Activated CD8-positive, alpha-beta memory T cell treated with anti-CD3 and anti-CD28 coated beads for 1 hour (primary cell): Measurements from ENCODE around the gene TPBGL.

Experiments
- DNase-seq, 2 donors: peaks; one replicate each; pipeline ENCODE4 v3.0.0-alpha.2; 2020; ENCODE audit warnings: low read depth in 1 of 2; ENCODE audit errors: extremely low read depth in 1 of 2

The TPBGL gene, protein sequence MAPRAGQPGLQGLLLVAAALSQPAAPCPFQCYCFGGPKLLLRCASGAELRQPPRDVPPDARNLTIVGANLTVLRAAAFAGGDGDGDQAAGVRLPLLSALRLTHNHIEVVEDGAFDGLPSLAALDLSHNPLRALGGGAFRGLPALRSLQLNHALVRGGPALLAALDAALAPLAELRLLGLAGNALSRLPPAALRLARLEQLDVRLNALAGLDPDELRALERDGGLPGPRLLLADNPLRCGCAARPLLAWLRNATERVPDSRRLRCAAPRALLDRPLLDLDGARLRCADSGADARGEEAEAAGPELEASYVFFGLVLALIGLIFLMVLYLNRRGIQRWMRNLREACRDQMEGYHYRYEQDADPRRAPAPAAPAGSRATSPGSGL

DNA sequence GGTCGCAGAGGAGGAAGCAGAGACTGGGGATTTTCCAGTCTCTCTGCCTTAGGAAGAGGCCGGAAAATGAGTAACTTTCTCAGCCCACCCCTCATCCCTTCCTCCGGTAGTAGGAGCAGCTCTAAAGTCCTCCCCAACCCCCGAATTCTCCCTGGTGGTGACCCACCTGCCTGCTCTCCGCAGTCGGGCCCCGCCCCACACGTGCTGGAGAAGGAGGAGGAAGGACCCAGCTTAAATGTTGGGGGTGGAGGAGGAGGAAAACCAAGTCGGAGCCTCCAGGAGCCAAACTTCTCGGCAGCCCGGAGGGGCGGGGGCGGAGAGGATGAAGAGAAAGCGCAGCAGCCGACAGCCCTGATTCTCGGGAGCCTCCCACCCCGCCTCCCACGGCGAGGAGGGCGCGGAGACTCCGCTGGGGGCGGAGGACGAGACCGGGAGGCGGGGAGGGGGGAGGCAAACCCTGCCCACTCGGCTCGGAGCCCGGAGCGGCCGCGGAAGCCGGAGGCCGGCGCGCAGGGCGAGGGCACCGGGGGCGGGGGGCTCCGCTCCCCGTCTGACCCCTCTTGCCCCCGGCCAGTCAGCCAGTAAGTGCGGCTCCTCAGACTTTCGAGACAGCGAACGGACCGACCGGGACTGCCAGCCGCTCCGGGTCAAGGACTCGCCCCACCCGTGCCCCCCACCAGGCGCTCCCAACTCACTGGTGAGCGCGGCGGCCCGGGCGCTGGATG, at the start of gene TPBGL:
Gene TPBGL (plus strand): TSS at position 464 of the 725 bp plus-strand sequence. CDS start 276 bp downstream, outside the sequence.
- no peak for DNase-seq

DNA sequence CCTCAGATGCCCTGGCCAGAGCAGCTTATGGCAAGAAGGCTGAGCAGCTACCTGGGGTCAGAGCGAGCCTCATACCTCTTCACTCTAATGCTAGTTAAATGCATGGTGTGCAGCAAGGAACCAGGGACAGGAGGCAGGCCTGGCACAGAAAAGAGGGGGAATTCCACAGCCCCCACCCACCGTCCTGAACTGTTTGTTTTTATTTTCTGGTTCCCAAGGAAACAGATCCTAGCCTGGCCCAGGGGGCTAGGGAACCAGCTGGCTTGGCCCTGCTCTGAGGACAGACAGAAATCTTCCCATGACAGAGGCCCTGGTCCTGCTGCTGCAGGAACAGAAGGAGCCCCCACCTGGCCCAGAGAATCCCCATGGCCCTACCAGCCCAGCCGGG, 49.2 kb upstream of the TPBGL start:
- no peak for DNase-seq

DNA sequence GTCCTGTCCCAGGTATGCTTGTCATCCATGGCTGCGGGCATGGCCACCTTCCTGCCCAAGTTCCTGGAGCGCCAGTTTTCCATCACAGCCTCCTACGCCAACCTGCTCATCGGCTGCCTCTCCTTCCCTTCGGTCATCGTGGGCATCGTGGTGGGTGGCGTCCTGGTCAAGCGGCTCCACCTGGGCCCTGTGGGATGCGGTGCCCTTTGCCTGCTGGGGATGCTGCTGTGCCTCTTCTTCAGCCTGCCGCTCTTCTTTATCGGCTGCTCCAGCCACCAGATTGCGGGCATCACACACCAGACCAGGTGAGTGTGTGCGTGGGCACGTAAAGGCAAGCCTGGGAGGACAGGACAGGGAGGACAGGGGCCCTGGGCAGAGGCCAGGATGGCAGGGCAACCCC, 47.3 kb upstream of the TPBGL start:
- DNase-seq, result no peak

DNA sequence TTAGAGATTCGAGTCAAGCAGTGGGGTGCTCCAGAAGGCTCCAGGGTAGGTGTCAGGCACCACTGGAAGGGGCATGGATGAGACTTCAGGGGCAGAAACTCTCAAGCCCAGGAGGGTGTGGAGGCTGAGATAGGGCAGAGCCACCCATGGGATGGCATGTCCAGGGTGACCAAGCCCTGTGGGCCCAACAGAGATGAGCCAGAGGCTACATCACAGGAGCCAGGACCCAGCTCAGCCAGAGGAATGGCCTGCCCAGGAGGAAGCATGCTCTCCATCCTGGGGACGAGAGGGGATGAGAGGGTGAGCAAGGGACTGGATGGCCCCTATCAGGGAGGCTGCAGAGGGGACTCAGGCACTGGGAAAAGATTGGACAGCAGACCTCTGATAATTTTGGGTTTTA, 46.9 kb upstream of the TPBGL start:
- no peak for DNase-seq

DNA sequence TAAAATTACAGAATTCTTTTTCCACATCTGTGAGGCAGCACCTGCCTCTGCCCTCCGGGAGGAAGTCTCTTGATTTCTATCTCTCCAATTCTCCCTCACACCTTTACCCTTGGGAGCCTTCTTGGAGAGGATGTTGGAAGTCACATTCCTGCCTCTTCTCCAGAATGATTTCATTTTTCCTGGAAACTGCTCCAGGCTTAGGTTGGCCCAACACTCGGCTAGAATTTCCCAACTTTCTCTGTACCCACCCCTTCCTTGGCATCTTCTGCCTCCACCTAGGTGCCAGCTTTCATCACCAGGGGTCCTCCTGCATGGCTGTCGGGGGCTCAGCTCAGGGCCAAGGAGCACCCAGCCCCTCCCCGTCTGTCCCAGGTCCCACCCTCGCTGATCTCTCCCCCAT, 46.4 kb upstream of the TPBGL start:
- DNase-seq, result no peak

DNA sequence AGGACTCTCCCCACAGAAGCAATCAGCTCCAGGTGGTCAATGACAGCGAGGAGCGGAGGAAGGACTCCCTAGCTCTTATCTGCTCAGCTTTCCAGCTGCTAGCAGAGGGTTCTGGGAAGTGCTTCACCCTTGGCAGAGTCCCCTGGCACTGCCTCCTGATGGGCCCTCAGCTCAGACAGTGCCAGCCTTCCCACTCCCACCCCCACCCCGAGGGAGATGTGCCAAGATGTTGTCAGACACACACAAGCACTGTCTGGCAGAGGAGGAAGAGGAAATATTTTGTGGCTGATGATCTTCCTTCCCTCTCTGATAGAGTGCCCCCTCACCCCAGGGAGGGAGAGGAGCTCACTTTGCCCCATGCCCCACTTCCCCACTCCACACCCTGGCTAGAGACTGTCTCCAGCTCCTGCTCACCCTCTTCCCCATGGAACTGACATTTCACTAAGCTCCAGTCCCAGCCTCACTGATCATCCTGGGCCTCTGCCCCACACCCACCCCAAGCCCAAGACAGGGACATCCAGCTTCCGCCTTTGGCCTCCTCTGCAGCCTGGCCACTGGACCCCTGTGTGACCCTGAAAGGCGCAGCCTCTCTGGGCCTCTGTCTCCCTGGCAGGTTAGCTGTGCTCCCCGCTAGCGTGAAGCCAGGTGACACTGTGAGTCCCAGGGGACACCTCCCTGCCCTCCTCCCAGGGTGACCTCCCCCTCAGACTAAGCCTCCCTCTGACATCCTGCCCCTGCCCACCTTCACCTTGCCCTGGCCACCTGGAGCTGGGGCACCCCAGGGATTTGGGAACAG, 45.2 kb upstream of the TPBGL start:
- DNase-seq, result no peak

DNA sequence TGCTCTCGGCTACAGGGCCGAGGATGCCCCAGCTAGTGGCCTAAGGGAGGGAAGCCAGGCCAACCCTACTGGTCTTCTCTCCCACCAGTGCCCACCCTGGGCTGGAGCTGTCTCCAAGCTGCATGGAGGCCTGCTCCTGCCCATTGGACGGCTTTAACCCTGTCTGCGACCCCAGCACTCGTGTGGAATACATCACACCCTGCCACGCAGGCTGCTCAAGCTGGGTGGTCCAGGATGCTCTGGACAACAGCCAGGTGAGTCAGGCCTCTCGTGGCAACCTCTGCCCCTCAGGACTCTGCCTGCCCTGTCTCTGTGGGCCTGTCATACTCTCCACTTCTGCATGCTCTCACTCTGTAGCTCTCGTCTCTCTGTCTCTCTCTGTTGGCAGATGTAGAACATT, 44.1 kb upstream of the TPBGL start:
- no peak for DNase-seq

DNA sequence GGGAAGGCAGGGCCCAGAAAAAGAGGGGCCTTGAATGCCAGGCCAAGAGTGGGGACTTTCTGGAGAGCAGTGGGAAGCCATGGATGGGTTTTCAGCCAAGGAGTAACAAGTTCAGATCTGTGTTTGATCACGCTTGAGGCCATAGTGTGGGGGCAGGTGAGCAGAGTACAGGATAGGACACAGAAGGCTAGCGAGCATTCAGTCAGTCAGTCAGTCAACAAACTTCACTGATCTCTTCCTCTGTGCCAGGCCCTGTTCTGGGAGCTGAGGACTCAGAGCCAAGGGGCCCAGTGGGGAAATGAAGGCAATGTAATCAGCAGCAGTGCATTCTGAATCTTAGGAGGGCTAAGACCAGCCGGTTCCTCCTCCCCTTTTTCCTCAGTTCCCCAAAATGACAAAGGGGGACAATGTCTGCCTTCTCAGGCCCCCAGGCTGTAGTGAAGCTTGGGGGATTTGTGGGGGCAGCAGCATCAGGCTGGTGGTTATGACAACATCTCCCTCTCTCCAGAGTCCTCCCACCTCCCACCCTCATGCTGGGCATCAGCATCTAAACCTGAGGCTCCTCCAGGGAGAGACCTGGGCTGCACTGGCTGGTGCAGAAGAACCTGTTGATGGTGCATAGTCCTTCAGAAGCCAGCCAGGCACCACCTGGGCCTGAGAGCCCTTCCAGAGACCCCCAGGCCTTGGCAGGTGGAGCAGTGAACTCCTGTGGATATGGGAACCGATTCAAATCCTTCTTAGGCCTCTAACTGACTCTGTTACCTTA, 42.9 kb upstream of the TPBGL start:
- DNase-seq, result no peak

DNA sequence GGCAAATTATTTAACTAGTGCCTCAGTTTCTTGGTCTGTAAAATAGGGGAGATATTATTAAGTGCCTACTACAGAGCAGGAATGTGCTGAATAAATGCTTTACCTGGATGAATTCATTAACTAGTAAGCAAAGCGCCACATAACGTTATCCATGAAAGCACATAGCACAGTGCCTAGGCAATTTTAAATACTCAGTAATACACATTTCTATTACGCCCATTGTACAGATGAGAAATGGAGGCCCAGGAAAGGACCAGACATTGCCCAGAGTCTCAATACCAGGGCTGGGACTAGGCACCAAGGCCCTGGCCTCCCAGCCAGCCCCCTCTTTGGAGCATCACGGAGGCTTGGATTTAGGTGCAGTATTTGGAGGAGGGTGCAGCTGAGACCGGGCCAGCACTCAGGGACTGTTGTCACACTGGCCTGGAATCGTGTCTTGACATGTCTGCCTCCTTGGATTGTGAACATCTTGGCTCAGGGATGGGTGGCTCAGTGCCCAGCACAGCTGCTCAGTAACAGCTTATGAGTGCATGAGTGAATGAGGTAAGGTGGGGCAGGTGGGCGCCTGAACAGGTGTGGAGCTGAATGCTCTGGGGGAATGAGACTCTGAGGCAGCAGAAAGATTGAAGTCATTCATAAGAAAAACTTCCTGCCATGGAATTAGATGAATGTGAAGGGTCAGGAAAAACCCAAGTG, 42.1 kb upstream of the TPBGL start:
- no peak for DNase-seq

DNA sequence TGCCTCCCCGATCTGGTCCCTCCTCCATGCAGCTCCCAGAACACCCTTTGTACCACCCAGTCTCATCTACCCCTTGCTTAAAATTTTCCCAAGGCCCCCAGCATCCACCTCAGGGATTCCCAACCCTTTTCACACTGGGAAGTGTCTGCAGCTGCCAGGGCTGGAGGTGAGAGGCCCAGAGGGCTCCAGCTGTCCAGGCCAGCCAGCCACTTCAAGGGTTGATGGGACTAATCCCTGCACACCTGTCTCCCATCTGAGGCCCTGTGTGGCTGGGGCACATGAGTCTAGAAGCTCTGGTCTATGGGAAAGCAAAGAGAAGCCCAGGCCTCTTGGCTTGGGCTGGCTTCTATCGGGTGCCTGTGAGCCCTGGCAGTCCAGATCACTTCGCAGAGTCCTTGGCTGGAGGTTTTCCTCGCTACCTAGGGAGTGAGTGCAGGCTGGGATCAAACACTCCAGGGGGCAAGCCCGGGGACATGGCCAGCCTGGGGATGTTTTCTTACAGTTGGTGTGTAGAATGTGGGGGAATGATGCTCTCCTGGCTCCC, 41.1 kb upstream of the TPBGL start:
- DNase-seq, result no peak

DNA sequence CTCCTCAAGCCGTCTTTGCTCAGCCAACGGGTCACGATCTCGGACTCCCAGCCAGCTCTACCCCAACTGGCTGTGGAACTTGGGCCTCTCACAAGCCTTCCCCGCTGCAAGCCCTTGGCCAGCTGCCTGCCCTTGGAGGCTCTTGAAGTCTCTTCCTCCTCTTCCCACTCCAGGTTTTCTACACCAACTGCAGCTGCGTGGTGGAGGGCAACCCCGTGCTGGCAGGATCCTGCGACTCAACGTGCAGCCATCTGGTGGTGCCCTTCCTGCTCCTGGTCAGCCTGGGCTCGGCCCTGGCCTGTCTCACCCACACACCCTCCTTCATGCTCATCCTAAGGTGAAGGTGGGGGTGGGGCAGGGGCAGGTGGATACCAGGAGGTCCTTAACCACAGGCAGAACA, 40.5 kb upstream of the TPBGL start:
- no peak for DNase-seq

DNA sequence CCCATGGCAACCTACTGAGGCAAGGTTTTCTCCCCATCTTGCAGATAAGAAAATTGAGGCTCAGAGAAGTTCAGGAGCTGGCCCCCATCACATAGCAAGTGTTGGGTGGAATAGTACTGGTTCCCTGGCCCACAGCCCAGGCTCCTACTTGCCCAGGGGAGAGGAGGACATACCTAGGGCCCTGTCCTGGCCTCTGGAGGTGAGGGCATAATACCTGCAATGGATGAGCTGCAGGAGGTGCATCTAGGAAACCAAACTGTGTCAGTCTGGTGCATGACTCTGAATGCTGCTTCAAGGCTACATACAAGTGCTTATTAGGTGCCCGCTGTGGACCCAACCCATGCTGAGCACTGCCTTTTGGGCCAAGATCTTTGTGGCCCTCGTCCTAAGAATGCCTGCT, 40.0 kb upstream of the TPBGL start:
- DNase-seq, result no peak

DNA sequence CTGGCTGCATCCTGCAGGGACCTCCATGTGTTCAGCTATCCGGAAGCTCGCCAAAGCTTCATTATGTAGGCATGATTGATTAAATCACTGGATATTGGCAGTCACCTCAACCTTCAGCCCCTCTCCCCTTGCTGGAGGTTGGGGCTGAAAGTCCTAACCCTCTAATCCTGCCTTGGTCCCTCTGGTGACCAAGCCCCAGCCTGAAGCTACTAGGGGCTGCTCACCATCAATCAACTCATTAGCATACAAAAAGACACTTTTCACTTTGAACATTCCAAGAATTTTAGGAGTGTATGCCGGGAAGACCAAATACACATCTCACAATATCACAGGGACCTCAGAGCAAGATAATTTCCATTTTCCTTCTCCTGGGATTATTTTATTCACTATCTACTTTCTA, 38.8 kb upstream of the TPBGL start:
- DNase-seq, result no peak

DNA sequence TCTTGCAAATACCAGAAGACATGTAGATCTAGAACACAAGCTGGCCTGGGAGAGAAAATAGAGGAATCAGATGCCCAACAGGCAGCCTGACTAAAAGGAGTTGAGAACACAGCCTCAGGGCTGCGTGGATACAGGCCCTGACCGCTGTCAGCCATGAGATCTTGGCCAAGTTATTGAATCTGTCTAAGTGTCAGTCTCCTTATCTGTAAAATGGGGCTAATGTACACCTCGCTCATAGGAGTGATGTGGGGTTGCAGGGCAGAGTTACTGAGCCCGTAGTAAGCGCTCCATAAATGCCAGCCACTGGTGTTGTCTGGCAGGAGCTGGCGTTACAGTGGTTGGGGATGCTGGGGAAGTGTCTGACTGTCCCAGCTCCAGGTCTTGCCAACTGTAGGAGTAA, 38.4 kb upstream of the TPBGL start:
- DNase-seq, result no peak

DNA sequence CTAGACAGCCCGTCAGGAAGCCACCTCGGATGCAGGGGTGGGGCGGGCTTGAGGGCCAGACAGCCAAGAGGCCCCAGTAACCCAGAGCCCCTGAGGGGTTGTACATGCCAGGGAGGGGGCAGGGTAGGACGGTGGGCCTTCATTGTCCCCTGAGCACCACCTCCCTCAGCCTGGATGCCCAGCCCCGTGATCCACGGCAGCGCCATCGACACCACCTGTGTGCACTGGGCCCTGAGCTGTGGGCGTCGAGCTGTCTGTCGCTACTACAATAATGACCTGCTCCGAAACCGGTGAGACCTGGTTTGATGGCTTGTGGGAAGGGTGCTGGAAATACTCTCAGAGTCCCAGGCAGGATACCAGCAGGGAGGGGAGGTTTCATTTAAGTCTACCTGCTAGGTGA, 37.4 kb upstream of the TPBGL start:
- no peak for DNase-seq

DNA sequence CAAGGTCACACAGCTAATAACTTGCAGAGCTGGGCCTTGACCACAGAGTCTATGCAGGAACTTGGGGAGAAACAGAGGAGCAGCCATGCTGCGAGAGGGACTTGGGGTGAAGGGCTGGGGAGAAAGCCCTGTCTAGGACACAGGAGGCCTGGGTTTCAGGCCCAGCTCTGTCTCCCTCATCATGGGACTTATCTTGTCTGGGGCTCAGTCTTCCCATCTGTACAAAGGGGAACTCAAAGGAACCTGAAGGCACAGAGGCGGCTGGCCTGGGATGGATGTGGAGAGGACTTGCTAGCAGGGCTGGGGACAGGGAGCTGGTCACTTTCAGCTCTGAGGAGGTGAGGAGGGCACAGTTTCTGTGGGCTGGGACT, 36.9 kb upstream of the TPBGL start:
- no peak for DNase-seq

DNA sequence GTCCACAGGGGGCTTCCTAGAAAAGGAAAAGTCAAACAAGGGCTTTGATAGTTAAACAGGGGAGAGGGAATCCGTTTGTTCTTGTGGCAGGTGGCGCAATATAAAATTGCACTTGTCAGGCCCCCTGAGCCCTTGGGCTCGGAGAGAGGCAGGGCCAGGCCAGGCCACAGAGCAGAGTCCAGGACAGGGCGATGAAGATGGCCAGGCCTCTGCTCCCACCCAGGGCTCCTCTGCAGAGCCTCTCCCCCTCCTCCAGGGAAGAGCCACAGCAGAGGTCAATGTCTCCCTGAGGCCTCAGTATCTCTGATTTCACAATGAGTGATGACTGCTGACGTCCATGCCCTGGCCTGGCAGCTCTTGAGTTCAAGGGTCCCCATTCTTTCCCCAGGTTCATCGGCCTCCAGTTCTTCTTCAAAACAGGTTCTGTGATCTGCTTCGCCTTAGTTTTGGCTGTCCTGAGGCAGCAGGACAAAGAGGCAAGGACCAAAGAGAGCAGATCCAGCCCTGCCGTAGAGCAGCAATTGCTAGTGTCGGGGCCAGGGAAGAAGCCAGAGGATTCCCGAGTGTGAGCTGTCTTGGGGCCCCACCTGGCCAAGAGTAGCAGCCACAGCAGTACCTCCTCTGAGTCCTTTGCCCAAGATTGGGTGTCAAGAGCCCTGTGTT, 36.4 kb upstream of the TPBGL start:
- DNase-seq, result no peak

DNA sequence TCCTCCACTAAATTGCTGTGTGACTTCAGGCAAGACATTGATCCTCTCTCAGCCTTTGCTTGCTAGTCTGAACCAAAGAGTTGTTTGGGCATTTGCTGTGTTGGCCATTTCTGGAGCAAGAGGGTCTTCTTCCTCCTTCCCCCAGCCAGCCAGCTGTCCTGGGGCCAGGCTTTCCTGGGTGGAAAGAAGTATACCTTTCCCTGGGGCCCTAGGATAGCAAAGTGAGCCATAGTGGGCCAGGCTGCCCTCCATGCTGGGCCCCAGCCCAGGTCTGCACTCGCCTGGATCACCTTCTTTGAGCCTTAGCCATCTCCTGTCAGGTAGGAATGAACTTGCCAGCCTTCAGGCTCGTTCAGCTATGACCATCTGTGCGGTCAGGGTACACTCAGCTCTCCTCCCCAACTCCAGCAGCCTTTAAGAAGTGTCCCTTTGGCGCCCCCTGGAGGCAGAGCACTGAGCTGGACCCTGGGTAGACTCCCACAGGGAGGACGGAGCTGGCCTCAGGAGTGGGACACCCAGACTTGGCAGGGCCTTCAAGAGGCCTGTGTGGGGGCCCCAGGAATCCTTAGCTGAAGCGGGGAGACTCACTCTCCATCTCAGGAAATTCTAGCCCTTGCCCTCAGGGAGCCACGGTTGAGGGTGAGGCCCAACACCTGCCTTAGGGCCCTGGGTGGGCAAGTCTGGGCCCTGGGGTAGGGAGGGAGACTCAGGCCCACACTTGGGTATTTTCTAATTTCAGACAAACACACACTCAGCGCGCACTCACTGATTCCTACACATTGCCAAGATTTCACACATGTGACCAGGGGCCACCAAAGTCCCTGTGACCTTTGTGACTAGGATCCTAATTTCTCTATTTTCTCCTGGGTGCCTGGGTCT, 35.6 kb upstream of the TPBGL start:
- DNase-seq, result peak; percentile 56 to 74

DNA sequence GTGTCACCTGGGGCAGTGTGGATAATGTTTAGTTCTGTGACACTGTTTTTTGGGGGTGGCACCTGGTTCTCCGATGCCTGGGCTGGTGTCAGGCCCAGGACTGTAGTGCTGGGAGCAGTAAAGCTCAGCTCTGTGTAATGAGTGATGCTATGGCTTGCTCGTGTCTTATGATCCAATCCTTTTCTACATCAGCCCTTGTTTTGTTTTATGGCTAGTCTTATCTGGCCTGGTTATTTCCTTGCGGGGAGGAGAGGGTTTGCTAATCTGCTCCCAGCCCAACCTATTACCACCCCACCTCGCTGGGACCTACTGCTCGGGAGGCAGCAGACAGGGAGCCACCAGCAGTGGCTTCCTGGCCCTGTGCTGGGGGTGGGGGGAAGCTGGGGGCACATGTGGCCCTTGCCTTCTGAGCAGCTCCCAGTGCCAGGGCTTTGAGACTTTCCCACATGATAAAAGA, 35.0 kb upstream of the TPBGL start:
- no peak for DNase-seq
